Esophagus squamous epithelium (tissue), 4 donors: ENCODE data around the gene EXOSC9.

ENCODE experiments used
- POLR2A ChIP-seq, 4 donors: fragments of 450-650 bp; IDR thresholded peaks; one replicate each; pipeline ENCODE4 v1.6.1; 2017; ENCODE audit warnings: antibody characterized with exemption in 4 of 4, mild to moderate bottlenecking in 4 of 4, moderate library complexity in 3 of 4
- TF ChIP-seq, protein P1 (sequence below), 6 experiments: fragments of 450-650 bp in 4 of 6; fragments of 200-600 bp in 2 of 6; sonication (generic) in 2 of 6; IDR thresholded peaks; one replicate each; pipeline ENCODE4 v1.5.1; 2016 to 2019; ENCODE audit warnings: antibody characterized with exemption in 6 of 6, mild to moderate bottlenecking in 4 of 6, moderate library complexity in 4 of 6

DNA sequence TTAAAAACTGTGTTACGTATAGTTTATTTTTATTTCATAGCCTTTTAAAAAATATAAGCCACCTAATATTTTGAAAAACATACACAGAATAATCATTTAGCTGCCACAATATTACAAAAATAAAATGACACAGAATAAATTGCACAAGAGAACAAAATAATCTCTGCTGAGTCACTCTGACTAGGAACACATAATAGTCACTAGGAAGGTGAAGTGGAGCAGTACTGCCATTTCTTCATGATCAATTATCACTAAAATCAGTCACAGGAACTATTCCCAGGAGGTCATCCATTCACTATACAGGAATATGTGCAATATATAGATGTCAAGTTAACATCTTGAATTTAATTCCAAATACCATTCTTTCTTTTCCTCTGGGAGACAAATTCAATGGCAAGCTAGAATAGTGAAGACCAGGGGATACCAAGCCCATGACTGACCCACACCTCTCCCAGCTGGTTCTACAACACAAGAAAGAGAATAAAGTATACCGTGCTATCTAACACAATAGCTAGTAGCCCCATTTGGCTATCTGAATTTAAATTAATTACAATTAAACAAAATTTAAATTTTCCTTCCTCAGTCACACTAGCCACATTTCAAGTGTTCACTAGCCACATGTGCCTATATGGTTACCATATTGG, 42.1 kb upstream of the EXOSC9 start:
- TF ChIP-seq, protein P1, sequence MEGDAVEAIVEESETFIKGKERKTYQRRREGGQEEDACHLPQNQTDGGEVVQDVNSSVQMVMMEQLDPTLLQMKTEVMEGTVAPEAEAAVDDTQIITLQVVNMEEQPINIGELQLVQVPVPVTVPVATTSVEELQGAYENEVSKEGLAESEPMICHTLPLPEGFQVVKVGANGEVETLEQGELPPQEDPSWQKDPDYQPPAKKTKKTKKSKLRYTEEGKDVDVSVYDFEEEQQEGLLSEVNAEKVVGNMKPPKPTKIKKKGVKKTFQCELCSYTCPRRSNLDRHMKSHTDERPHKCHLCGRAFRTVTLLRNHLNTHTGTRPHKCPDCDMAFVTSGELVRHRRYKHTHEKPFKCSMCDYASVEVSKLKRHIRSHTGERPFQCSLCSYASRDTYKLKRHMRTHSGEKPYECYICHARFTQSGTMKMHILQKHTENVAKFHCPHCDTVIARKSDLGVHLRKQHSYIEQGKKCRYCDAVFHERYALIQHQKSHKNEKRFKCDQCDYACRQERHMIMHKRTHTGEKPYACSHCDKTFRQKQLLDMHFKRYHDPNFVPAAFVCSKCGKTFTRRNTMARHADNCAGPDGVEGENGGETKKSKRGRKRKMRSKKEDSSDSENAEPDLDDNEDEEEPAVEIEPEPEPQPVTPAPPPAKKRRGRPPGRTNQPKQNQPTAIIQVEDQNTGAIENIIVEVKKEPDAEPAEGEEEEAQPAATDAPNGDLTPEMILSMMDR (IDR thresholded peaks at IDR 0.05) = no peak
- no peak for TF ChIP-seq POLR2A (IDR thresholded peaks at IDR 0.05)
